HG02870 (cell line): ENCODE measurements around the gene SNRPB.

ENCODE experiments used
- ATAC-seq: cut with Tn5 transposase; IDR thresholded peaks from one replicate; pipeline ENCODE4 v1.9.1; 2021; ENCODE audit warnings: mild to moderate bottlenecking, moderate library complexity; ENCODE audit not compliant: unreplicated experiment

The SNRPB gene

DNA sequence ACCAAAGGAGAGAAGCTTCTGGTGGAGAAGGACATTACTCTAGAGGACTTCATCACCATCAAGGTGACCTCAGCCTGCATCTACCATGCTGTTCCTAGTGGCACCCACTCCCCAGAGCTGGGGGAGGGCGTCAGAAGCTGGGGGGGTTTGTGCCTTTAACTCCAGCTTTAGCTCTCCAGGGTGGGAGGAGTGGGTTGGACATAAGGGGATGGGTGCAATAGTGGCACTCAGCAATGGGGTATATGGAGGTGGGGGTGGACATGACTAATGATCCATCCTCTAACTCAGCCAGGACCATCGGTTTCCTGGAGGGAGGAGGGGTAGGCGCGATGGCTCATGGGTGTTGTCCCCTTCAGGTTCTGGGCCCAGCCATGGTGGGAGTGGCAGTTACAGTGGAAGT is 40.1 kb downstream of the SNRPB start:
- ATAC-seq: no peak

GRCh38 chr20:2429051-2429450 is 41.5 kb downstream of the SNRPB start:
- no peak for ATAC-seq

DNA sequence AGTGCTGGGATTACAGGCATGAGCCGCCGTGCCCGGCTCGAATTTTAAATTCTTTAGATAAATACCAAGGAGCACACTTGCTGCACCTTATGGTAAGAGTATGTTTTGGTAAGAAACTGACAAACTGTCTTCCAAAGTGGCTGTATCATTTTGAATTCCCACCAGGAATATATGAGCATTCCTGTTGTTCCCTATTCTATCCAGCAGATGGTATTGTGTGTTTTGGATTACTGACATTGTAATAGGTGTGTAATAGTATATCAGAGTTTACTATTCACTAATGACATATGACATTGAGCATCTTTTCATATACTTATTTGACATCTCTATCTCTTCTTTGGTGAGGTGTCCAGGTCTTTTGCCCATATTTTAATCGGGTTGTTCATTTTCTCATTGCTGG is 49.3 kb downstream of the SNRPB start:
- no peak for ATAC-seq

- no peak for ATAC-seq
Measured at GRCh38 chr20:2420510-2420909, 50.1 kb downstream of the SNRPB start.

DNA sequence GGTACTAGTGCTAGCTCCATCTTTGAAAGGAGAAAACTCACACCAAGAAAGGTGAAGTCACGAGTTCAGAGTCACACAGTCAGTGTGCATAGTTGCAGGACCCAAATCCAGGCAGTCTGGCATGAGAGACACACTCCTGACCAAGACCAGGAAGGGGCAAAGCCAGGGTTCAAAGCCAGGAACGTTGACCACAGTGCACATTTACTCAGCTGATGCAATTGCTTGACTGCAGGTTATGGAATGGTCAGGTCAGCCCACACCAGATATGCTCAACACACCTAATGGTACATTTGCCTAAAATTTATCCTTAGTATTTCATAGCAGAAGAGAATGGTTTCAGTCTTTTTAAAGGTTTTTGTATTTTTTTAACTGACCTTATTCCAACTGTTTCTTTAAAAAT is 52.2 kb downstream of the SNRPB start:
- ATAC-seq: no peak

GRCh38 chr20:2417213-2417541 is 53.4 kb downstream of the SNRPB start:
- no peak for ATAC-seq

DNA sequence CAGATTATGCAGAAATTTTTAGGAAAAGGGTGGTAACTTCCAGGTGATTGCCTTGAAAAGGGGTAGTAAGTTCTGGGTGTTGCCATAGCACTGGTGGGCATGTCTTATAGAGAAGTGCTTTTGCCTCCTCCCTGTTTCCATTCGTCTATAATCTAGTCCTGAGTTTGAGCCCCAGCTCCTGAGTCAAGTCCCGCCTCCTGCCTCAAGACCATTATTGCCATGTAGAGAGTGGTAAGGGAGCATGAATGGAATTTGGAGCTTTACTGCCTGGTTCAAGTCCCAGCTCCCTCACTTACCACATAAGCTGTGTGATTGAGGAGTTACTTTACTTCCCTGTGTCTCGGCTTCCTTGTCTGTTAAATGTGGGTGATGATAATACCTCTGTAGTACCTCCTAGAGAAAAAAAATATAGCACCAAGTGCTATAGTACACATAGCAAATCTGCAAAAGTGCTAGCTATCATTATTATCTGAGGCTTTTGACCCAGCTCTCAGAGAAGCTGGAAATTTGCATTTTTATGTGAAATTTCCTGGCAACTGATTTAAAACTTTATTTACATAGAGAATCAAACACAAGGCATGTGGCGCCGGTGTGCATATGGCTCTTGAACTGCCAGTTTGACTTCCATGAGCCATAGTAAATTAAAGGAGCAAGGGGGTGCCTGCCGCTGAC is 53.9 kb downstream of the SNRPB start:
- no peak for ATAC-seq
